ENCODE measurements around the gene HLA-A. TPM values are rescaled to one million over a fixed set of nuclear protein-coding genes. Genes with fewer than 3 reads are reported as not detected.
"Not testable (repeated sequence)": the region's sequence is repeated elsewhere in the genome, so short reads cannot be mapped to it uniquely, and the experiment has no call there.

Gene HLA-A
- total RNA-seq, 2 donors from 2014 or later, result 375 to 444 TPM

GRCh38 chr6:29927841-29928388 is 14.4 kb upstream of the HLA-A start:
- DNase-seq (ENCODE audit: low spot score), result no peak
- intact Hi-C loops (cut with DNase I), result no loop called here

- intact Hi-C loops (cut with DNase I); DNase-seq (ENCODE audit: low spot score): not testable (repeated sequence)
Observed at GRCh38 chr6:29930047-29930446, 12.3 kb upstream of the HLA-A start.

- intact Hi-C loops (cut with DNase I), result no loop called here
Observed at GRCh38 chr6:29933955-29934354, 8.4 kb upstream of the HLA-A start.

GRCh38 chr6:29935273-29935955 is 6.9 kb upstream of the HLA-A start:
- intact Hi-C loops (cut with DNase I), result no loop called here
- DNase-seq (ENCODE audit: low spot score), result no peak

More at GRCh38 chr6:29933955-29934354, 8.4 kb upstream of the HLA-A start:
- no peak for DNase-seq (ENCODE audit: low spot score)

- DNase-seq (ENCODE audit: low spot score), result no peak
- intact Hi-C loops (cut with DNase I), result no loop called here
Observed at GRCh38 chr6:29938746-29939508, 3.4 kb upstream of the HLA-A start.

GRCh38 chr6:29941016-29941415 is 1.3 kb upstream of the HLA-A start:
- intact Hi-C loops (cut with DNase I), result no loop called here

GRCh38 chr6:29941471-29941870 is 861 bp upstream of the HLA-A start:
- no peak for DNase-seq (ENCODE audit: low spot score)
- intact Hi-C loops (cut with DNase I), result no loop called here

More at GRCh38 chr6:29941016-29941415, 1.3 kb upstream of the HLA-A start:
- no peak for DNase-seq (ENCODE audit: low spot score)

GRCh38 chr6:29941916-29942274 is 437 bp upstream of the HLA-A start:
- intact Hi-C loops (cut with DNase I), result no loop called here

GRCh38 chr6:29943053-29943966 is 978 bp downstream of the HLA-A start:
- DNase-seq (ENCODE audit: low spot score), result peak; percentile 79
- intact Hi-C loops (cut with DNase I), result no loop called here

More at GRCh38 chr6:29941916-29942274, 437 bp upstream of the HLA-A start:
- no peak for DNase-seq (ENCODE audit: low spot score)

GRCh38 chr6:29945281-29945820 is 3.0 kb downstream of the HLA-A start:
- DNase-seq (ENCODE audit: low spot score), result no peak
- intact Hi-C loops (cut with DNase I), result no loop called here

GRCh38 chr6:29946223-29947076 is 4.1 kb downstream of the HLA-A start:
- DNase-seq (ENCODE audit: low spot score), result no peak
- intact Hi-C loops (cut with DNase I), result no loop called here

GRCh38 chr6:29947077-29947980 is 5.0 kb downstream of the HLA-A start:
- no peak for DNase-seq (ENCODE audit: low spot score)
- intact Hi-C loops (cut with DNase I), result no loop called here

GRCh38 chr6:29948277-29948676 is 5.9 kb downstream of the HLA-A start:
- intact Hi-C loops (cut with DNase I), result no loop called here
- DNase-seq (ENCODE audit: low spot score), result no peak

- intact Hi-C loops (cut with DNase I), result no loop called here
- DNase-seq (ENCODE audit: low spot score), result no peak
Observed at GRCh38 chr6:29949934-29950333, 7.6 kb downstream of the HLA-A start.

- intact Hi-C loops (cut with DNase I), result no loop called here
- no peak for DNase-seq (ENCODE audit: low spot score)
Observed at GRCh38 chr6:29951882-29952281, 9.6 kb downstream of the HLA-A start.

- intact Hi-C loops (cut with DNase I), result no loop called here
- no peak for DNase-seq (ENCODE audit: low spot score)
Observed at GRCh38 chr6:29953001-29953441, 10.7 kb downstream of the HLA-A start.

- intact Hi-C loops (cut with DNase I), result no loop called here
- DNase-seq (ENCODE audit: low spot score), result no peak
Observed at GRCh38 chr6:29953686-29954085, 11.4 kb downstream of the HLA-A start.

Measured in posterior vena cava (tissue), 2 donors.